ENCODE results near the gene LARP7.
"Not testable (repeated sequence)": the region's sequence is repeated elsewhere in the genome, so short reads cannot be mapped to it uniquely, and the experiment has no call there.

Gene LARP7

DNA sequence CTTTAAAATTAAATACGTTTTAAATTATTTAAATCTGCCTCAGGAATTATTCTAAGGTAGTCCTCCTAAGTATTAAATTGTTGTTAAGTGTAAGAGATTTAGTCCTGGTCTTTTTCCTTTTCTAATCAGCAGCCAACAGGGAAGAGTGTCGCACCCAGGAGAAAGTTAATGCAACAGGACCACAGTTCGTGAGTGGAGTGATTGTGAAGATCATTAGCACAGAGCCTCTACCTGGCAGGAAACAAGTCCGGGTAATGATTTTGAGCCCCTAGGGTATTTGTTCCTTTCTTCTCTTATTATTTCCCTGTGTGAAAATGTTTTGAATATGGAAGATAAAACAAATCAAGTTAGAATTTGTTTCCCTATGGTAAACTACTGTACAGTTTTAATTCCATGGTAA lies 13.4 kb downstream of the LARP7 start:
- no peak for DNase-seq (ENCODE audit: low read depth)

DNA sequence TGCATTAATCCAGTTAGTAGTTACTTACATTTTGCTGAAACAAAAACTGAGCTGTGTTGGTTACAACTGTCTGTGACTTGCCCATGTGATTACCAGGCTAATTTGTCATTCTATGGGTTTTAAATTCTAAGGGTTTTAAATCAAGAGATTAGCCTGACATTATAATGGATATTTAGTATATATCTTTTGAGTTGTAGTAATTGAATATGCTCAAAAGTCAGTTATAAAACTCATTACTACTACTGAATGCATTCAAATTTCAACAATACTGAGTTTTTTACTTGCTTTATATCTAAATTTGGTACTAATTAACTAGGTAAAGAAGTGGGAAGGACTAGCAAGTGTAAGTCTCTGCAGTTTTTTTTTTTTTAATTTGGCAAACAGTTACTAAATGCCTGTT lies 14.7 kb downstream of the LARP7 start:
- no peak for DNase-seq (ENCODE audit: low read depth)

DNA sequence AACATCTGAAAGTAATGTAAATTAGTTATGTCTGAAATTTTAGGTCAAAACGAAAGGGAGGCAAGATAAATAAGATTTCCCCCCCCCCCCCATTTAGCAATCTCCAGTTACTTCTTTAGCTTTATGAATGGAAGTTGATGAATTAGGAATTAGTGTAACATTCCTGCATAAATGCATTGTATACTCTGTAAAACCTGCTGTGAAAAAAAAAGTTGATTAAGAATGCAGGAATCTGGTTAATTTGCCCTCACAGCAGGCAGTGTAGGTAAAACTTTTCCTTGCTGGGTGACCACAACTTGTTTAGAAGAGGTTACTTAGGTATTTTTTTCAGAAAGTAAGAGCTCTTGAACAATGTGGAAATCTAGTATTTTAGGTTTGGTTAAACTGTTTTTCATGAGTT lies 15.3 kb downstream of the LARP7 start:
- no peak for DNase-seq (ENCODE audit: low read depth)

DNA sequence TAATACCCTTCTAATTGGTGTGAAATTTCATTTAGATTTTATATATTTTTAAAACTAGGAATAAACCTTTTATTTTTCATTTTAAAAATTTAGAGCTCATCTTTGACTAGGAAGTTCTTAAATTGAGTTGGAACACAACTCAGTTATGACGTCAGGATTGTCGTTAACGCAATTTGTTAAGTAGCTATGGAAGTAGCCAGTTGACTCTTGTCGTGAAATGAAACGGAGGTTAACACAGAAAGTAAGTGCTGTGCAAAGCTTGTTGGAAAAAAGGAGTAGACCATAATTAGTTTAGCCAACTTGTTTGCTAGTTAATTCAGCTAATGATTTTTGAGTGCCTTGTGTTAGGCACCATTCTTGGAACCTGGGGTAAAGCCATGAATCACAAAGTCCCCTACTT lies 18.3 kb downstream of the LARP7 start:
- no peak for DNase-seq (ENCODE audit: low read depth)

DNA sequence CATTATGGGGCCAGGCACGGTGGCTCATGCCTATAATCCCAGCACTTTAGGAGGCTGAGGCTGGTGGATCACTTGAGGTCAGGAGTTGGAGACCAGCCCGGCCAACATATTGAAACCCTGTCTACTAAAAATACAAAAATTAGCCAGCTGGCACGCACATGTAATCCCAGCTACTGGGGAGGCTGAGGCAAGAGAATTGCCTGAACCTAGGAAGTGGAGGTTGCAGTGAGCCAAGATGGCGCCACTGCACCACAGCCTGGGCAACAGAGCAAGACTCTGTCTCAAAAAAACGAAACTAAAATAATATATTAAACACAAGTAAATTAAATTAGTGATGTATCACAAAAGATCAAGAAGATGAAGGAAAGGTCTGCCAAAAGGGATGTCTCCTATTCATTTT lies 19.2 kb downstream of the LARP7 start:
- not testable (repeated sequence) for DNase-seq (ENCODE audit: low read depth)

DNA sequence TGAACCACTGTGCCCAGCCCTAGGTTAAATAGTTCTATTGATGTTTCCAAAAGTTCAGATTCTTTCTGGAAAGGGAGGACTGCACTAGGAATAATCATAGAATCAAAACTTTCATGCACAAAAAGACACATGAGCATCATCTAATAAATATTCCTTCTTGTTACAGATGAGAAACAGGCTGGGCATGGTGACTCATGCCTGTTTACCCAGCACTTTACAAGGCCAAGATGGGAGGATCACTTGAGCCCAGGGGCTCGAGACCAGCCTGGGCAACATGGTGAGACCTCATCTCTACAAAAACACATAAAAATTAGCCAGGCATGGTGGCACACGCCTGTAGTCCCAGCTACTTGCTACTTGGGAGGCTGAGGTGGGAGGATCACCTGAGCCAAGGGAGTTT lies 27.7 kb downstream of the LARP7 start:
- peak; percentile 8 for DNase-seq (ENCODE audit: low read depth)

DNA sequence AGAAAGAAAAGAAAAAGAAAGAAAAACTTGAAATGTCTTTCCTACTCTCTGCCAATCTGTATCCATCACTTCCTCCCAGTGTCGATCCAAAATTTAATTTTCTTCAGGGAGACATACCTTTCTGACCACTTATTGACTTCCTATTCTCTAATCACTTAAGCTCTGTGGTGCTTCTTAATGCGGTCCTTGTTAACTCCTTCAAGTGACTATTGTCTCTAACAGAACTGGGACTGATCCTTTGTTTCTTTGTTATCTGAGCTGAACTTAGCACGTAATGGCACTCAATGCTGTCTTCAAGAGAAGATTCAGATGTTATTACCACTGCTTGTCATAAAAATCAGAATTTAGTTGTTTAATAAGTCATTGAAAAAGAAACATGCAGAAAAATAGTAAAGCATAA lies 31.2 kb downstream of the LARP7 start:
- DNase-seq (ENCODE audit: low read depth) = no peak

DNA sequence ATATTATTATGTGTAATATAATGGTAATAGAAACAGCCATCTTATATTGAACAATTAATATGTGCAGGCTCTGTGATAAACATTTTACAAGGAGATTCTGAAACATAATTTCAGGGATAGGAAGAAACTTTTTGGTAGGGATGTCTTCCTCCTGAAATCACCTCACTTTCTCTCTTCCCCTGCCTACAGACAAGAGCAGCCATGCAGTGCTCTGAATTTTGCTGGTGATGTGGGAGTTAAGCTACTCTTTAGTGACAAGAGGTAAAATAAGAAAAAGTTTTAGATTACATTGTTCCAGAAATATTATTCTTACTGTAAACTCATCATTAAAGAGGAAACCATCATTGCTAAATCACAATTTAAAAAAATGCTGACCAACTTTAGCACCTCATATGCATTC lies 36.1 kb downstream of the LARP7 start:
- no peak for DNase-seq (ENCODE audit: low read depth)

DNA sequence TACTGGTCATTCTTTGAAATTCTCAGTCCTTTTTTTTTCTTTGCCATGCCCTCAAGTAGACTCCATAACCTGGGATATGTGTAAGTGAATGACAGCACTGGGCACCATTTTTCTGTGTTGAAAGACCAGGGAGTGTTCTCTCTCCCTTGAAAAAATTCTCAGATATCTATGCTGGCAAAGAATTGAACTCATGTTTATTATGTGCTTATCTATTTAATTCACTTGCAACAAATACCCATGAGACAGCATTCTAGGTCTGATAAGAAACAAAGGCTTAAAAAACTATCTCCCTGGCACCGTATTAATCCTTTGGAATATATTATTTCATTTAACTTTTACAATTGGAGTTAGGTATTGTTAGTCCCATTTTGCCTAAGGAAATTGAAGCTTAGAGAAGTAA lies 36.7 kb downstream of the LARP7 start:
- no peak for DNase-seq (ENCODE audit: low read depth)

DNA sequence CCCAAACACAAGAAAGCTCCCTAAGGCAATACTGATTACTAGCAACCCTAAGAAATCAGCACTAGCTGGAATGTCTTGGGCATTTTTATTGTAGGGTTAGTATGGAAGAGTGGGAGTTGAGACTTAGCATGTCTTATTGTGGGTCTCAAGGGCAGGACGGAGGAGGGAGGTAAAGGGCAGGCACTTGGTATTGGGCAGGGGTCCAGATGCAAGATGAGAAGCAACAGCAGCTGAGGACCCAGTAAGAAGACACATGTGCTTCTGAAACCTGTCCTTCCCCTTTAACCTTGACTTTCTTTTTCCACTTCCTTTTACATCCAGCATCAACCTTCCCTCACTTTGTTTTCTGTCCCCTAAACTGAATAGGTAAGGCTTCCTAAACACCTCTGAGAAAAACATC lies 37.4 kb downstream of the LARP7 start:
- DNase-seq (ENCODE audit: low read depth) = no peak

DNA sequence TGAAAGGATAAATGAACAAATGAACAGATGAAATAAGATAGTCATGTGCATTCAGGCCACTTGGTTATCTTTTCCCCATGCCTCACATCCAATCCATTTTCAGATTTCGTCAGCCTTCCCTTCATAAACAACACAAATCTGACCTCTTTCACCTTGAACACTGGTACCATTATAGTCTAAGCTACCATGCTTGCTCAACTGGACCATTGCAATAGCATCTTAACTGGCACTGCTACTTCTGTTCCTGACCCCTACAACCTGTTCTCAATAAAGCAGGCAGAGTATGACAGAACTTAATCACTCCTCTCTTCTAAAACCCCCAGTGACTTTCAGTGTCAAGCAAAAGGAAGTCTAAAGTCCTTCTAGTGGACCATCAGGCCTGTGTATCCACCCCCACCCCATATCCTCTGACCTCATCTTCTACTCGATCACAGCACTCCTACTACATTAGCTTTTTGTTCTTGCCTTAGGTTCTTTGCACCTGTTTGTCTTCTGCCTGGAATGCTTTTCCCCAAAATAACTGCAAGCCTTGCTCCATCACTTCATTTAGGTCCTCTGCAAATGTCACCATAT lies 40.7 kb downstream of the LARP7 start:
- no peak for DNase-seq (ENCODE audit: low read depth)

DNA sequence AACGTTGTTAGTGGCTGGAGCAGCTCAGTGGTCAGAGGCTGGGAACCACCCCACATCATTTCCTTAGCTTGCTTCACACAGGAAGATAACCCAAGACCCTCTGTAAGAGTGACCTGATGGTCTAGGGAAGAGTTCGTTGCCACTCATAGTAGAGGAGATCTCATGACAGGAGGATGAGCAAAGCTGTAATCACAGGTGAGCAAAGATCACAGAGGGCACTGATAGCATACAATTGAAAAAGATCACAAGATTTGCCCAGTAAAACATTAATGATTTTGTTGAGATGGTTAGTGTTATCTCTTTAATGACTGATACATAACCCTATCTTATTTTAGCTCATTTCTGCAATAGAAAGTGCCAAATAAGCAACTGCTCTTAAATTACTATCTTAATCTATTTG lies 44.1 kb downstream of the LARP7 start:
- DNase-seq (ENCODE audit: low read depth) = no peak

DNA sequence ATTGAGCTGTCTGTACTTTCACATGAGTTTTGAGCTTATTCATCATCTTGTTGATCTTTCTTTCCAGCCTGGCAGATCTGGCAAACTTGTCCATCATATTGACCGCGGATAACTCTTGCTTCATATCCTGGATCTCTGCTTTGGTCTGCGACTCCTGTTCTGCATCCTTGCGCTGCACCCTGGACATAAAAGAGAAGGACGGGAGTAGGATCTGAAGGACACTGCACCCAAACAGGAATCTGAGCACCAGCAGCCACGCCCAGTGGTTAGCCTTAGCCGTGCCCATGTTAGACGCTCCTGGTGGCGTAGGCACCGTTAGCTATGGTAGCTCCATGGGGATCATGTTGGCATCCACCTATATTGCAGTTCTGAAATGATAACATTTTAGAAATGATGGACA lies 56.6 kb downstream of the LARP7 start:
- no peak for DNase-seq (ENCODE audit: low read depth)

DNA sequence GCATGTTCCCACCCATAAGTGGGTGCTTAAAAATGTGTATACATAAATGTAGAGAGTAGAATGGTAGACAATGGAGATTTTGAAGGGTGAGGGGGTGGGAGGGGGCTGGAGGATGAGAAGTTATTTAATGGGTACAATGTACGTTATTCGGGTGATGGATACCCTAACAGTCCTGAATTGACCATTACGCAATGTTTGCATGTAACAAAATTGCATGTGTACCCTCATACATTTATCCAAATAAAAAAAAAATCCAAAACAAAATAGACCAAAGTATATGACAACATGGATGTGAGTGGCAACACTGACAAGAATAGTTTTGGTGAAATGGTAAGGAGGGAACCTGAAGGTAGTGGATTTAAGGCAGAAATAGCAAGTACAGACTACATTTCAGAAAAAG lies 63.7 kb downstream of the LARP7 start:
- DNase-seq (ENCODE audit: low read depth) = no peak

DNA sequence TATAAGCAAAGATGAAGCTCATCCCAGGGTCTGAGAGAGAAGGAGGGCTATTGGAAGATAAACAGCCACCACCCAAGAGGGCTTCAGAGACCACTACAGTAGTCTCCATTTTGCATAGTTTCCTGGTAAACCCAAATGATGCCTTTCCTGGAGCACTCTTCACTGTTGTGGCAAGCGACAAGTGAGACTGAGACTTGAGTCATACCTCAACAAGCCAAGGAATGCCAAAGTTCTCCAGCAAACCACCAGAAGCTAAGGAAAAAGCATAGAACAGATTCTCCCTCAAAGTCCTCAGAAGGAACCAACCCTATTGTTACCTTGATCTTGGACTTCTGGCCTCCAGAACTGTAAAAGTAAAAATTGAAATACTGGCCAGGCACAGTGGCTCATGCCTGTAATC lies 65.9 kb downstream of the LARP7 start:
- peak; percentile 22 for DNase-seq (ENCODE audit: low read depth)

DNA sequence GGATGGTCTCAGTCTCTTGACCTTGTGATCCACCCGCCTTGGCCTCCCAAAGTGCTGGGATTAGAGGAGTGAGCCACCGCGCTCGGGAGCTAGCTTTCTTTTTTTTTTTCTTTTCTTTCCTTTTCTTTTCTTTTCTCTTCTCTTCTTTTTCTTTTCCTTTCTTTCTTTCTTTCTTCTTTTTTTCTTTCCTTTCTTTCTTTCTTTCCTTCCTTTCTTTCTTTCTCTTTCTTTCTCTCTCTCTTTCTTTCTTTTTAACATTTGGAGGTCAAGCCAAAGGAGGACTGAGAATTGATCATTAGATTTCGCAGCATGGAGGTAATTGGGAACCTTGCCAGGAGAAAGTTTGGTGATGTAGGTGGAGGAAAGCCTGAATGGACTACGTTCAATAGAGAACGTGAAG lies 67.4 kb downstream of the LARP7 start:
- DNase-seq (ENCODE audit: low read depth) = no peak

DNA sequence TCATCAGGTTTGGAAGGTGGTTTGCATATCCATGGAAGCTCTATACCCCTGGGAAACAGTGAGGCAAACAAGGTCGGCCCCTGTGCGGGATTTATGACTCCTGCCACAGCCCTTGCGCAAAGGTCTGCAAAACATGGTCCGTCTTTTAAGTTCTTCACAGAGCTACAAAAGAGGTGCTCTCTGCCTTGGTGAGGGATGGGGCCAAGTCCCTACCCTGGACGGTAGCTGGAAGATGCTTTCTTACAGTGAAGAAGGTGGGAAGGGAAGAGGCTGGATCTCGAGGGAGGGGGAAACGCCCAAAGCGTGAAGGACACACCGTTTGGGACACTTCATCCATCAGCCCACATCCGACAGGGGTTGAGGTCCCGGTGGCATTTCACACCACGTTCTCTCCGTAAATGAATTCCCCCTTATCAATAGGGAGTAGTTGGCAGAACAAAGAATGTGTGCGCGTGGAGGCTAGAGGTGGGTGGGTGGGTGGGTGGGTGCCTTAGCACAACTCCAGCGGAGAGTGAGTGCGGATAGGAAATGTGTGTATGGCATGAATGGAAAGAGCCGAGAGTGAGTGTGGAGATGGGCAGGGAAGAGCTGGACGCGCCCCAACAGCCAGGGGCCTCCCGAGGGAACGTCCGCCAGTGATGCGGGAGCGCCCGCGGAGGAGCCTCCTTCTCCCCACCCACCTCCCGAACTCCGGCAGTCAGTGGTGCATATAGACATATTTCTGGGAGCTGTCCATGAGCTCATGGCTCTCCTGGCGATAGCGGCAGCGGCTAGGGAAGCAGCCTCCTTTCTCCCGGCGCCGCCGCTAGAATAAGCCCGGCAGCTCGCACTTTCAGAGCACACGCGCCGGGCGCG lies 68.3 kb downstream of the LARP7 start:
- DNase-seq (ENCODE audit: low read depth) = peak; percentile 68

DNA sequence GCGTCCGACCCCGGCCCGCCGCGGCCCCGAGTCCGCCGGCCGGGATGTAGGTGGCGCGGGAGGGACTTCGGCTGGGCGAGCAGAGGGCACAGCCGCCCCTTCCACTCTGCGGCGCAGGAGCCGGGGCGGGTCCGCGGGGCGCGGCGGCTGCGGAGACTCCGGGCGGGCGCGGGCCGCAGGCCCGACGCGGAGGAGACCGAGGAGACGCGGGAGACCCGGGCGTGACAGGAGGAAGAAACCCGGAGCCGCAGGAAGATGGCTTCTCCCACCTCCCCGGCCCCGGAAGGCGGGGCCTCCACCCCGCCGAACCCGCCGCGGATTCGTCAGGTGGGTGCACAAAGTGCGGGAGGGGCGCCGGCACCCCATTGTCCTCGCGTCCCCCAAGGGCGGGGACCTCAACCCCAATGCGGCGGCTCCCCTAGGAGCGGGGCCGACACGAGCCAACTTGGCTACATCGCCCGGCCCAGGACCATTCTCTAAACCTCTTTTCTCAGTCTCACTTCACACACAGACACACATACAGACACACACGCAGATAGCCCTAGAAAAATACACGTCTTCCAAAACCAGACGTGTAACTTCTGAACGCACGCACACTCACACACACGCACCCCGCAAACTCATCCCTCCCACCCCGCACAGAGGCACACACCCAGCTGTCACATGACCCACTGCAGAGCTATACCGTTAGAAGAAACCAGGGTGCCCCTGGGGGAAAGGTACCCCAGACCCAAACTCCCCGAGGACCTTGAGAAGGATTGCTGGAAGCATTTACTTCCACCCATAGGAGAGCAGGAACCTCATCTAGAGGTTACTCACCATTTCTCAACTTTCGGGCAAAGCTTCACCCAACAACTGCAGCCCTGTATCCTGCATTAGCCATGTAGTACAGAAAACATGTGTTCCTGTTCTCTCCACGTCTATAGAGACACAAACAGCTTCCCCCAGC lies 69.2 kb downstream of the LARP7 start:
- peak; percentile 20 for DNase-seq (ENCODE audit: low read depth)

DNA sequence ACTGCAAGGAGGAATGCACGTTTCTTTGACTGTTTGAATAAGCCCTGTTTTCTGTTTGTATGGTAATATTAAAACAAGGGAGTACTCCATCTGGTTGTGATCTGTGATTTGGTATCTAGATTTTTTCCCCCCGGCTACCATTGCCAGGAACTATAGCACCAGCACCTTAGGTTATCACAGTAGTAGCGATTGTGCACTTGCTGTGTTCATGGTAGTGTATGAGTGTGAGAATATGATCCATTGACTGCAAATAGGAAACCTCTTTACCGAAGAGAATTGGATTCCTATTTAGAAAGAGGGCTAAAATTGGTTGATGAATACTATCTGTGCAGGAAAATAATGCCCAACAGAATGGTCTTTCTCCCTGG lies 69.9 kb downstream of the LARP7 start:
- no peak for DNase-seq (ENCODE audit: low read depth)

Data from ELR (cell line).